Thyroid gland (tissue), 4 donors: ENCODE results near the gene OR51T1.

Experiments
- POLR2A ChIP-seq, 2 donors: fragments of 450-650 bp; IDR thresholded peaks; one replicate each; pipeline ENCODE4 v1.6.1; 2017; ENCODE audit warnings: antibody characterized with exemption in 2 of 2, mild to moderate bottlenecking in 2 of 2, moderate library complexity in 1 of 2
- TF ChIP-seq, protein P1 (sequence below), 6 experiments: fragments of 200-600 bp in 3 of 6; fragments of 450-650 bp in 3 of 6; sonication (generic) in 3 of 6; IDR thresholded peaks; one replicate each; pipeline ENCODE4 v1.5.1; 2016 to 2019; ENCODE audit warnings: antibody characterized with exemption in 6 of 6, mild to moderate bottlenecking in 2 of 6, inconsistent platforms in 1 of 6, moderate library complexity in 1 of 6

- TF ChIP-seq, protein P1, sequence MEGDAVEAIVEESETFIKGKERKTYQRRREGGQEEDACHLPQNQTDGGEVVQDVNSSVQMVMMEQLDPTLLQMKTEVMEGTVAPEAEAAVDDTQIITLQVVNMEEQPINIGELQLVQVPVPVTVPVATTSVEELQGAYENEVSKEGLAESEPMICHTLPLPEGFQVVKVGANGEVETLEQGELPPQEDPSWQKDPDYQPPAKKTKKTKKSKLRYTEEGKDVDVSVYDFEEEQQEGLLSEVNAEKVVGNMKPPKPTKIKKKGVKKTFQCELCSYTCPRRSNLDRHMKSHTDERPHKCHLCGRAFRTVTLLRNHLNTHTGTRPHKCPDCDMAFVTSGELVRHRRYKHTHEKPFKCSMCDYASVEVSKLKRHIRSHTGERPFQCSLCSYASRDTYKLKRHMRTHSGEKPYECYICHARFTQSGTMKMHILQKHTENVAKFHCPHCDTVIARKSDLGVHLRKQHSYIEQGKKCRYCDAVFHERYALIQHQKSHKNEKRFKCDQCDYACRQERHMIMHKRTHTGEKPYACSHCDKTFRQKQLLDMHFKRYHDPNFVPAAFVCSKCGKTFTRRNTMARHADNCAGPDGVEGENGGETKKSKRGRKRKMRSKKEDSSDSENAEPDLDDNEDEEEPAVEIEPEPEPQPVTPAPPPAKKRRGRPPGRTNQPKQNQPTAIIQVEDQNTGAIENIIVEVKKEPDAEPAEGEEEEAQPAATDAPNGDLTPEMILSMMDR (IDR thresholded peaks at IDR 0.05), result no peak
- no peak for TF ChIP-seq POLR2A (IDR thresholded peaks at IDR 0.05)
Observed at GRCh38 chr11:4865855-4866254, 15.8 kb upstream of the OR51T1 start.
